A549 treated with CORT108297 at 1 μM for 4 hours (cell line): ENCODE results near the gene DQX1. TPM values are rescaled to one million over a fixed set of nuclear protein-coding genes. Genes with fewer than 3 reads are reported as not detected.

Experiments used
- total RNA-seq: library from RNA; stranded (reverse); fragments of 200-300 nt; extraction: Qiagen RNA extraction; gene quantifications from 5 replicates; pipeline ENCODE4 v1.2.3, GENCODE V29; 2022

Gene DQX1, protein sequence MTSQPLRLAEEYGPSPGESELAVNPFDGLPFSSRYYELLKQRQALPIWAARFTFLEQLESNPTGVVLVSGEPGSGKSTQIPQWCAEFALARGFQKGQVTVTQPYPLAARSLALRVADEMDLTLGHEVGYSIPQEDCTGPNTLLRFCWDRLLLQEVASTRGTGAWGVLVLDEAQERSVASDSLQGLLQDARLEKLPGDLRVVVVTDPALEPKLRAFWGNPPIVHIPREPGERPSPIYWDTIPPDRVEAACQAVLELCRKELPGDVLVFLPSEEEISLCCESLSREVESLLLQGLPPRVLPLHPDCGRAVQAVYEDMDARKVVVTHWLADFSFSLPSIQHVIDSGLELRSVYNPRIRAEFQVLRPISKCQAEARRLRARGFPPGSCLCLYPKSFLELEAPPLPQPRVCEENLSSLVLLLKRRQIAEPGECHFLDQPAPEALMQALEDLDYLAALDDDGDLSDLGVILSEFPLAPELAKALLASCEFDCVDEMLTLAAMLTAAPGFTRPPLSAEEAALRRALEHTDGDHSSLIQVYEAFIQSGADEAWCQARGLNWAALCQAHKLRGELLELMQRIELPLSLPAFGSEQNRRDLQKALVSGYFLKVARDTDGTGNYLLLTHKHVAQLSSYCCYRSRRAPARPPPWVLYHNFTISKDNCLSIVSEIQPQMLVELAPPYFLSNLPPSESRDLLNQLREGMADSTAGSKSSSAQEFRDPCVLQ
- total RNA-seq, result 0.06 to 0.16 TPM (median 0.12 TPM) in 5 replicates

DNA sequence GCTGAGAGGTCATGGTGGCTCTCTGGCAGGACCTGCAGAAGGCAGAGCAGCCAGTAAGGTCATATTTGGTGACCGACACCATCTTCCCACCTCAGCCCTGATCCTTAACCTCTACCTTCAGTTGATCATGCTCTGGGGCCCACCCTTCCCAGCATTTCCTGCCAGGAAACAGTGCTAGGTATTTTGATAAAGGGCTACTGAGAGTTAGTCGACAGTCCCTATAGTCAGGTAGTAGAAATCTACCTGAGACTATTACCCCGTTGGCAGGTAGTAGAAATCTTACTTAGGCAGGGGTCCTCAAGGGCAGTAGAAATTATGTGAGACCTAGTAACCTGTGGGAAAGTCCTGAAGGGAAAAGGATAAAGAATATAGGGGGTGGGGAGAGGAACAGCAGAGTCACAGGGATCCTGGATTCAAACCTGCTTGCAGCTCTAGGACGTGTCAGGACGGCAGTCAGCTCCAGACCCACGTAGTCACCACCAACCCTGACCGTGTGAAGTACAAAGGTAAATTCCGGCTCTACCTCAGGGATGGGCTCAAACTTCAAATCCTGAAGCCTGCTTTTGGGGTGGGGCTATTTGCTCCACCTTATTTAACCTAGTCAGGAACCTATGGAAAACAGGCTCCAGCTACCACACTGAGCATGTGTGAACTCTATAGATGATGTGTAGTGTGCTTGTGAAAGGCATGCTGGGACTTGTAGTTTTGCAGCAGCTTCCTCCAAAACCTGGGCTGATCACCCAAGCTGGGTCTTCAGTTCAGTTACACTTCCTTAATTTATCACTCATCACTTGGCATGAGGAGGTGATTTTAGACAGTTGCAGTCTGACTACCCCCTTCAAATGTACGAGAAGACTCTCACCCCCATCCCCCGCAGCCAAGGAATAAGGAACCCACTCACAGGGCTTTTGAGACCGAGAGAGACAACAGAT lies at the start of gene DQX1:
DQX1 (minus strand) TSS at position 515 of the 932 bp plus-strand sequence; CDS start at position 13, 502 bp downstream.

DNA sequence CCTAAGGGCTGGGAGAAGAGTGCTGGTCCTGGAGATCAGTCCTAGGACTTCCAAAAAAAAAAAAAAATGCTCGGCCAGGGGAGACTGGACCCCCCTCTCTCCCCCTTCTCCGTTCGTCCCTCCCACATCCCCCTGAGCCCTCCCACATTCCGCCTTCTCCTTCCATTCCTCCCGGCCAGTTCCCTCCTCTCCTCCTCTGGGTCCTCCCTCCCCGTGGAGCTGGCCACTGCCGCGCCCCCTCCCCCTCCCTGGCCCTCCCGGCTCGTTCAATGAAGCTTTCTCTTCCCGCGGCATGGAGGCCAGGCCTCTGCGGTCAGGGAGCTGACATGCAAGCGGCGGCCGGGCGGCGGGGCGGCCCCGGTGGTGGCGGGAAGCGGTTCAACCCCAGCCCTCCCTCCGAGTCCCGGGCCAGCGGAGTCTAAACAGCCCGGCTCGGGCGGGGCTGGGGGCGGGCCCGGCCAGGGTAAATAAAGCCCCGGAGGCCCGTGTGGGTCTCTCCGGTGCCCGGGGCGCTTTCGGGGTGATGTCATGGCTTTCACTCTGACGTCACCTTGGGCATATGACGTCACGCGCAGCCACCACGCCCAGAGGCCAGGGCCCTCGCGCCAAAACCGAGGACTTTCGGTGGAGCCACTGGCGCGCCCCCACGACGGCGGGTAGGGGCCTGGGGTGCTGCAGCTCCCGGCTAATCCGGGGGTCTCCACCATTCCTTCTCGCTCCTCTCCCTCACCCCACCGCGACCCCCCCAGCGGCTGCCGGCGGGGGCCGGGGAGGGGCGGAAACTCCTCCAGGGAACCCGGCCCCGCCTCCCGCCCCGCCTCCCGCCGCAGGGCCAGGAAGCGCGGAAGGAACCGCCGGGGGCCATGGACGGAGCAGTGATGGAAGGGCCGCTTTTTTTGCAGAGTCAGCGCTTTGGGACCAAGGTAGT lies 28.1 kb upstream of the DQX1 start, which contains the start of the genes DOK1 and LOXL3:
DOK1 (plus strand) TSS at position 829 of the 928 bp plus-strand sequence; CDS start at position 864, 35 bp downstream.
LOXL3 (minus strand) TSS at position 51 of the 928 bp plus-strand sequence. CDS start 1,308 bp downstream, outside the sequence.

DNA sequence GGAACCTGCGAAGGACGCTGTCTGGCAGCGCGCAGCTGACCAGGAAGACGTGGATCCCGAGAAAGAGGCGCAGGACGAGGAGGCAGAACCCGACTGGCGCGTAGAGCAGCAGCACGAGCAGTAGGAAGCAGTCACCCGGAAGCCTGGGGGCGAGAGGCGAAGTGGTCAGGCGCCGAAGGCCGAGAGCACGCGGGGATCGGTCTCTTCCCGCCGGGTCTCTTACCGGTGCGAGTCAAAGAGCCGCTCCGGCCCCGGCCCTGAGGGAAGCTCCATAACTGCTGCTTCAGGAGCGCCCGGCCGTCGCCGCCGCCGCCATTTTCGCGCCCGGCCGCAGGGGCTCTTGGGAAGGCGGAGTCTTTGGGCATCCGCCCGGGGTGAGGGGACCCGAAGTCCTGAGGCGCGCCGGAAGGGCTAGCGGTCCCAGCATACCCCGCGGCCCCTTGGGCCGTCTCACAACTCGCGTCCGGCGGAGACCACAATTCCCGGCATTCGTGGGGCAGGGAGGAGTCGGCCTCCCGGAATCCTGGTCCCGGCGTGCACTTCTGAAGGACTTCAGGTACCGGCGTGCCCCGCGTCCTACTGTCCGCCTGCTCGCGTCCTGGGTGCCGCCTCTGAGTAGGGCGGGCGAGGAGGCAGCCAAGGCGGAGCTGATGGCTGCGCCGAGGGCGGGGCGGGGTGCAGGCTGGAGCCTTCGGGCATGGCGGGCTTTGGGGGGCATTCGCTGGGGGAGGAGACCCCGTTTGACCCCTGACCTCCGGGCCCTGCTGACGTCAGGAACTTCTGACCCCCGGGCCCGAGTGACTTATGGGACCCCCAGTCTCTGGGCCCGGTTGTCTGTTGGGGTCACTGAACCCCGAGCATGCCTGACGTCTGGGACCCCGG lies 3.6 kb upstream of the DQX1 start, which contains the start of the genes AUP1 and HTRA2:
AUP1 (minus strand) TSS at position 350 of the 882 bp plus-strand sequence; CDS start at position 273, 77 bp downstream.
HTRA2 (plus strand) TSS at position 577 of the 882 bp plus-strand sequence; CDS start at position 651, 74 bp downstream.

DNA sequence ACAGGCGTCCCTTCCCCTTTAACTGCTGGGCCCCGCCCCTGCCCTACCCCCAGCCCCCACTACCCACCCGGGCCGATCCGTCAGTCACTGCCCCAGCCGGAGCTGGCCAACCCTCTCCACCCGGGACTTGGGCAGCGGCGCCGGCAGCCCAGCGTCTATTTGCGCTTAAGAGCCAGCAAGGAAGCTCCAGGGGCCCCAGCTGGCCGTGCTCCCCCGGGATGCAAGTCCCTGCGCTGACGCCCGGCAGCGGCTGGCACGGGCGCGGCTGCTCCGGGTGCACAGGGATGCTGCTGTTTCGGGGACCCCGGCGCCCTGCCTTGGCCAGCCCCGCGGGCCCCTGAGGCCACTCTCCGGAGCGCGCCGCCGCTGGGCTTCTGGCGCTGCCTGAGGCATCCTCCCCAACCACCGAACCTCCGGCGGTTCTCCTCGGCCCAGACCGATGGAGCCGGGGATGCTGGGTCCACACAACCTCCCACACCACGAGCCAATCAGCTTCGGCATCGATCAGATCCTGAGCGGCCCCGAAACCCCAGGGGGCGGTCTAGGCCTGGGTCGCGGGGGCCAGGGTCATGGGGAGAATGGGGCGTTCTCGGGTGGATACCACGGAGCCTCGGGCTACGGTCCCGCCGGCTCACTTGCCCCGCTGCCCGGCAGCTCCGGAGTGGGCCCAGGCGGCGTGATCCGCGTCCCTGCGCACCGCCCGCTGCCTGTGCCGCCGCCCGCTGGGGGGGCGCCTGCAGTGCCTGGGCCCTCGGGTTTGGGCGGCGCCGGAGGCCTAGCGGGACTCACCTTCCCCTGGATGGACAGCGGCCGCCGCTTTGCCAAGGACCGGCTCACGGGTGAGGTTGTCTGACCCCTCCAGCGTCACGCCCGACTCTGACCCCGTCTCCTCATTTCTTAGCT lies 11.4 kb downstream of the DQX1 start, which contains the start of gene TLX2:
TLX2 (plus strand) TSS at position 83 of the 903 bp plus-strand sequence; CDS start at position 440, 357 bp downstream.

DNA sequence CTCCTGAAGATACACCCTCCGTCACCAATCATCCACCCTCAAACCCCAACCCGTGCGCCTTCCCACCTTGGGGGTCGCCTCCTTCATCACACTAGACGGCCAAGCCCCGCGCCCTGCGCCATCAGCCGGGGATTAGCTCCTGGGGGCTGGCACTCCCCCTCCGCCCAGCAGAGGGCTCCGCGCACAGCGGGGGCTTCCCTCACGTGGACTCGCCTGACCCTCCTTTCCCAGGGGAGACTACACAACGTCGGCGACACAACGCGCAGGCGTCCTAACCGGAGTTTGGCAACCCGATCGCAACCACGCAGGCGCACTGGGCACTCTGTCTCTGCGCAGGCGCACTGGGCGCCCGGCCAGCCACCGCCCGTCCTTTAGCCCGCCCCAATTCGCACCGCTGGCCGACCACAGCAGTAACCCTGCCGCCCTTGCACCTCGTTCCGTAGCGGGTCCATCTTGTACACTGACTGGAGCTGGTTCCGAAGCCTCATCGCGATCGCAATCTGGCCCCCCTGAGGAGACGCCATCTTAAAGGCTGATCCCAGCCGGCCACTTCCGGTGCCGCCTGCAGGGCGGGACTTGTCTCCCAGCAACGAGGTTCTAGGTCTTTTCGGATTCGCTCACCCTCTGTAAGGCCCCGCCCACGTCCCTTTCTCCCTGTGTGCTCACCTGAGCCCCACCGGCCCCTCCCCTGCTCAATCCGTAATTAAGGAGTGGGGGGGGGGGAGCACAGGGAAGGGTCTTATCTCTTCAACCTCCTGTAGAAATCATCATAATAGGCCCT lies 18.7 kb downstream of the DQX1 start, which contains the start of gene PCGF1:
PCGF1 (minus strand) TSS at position 551 of the 781 bp plus-strand sequence; CDS start at position 524, 27 bp downstream.

DNA sequence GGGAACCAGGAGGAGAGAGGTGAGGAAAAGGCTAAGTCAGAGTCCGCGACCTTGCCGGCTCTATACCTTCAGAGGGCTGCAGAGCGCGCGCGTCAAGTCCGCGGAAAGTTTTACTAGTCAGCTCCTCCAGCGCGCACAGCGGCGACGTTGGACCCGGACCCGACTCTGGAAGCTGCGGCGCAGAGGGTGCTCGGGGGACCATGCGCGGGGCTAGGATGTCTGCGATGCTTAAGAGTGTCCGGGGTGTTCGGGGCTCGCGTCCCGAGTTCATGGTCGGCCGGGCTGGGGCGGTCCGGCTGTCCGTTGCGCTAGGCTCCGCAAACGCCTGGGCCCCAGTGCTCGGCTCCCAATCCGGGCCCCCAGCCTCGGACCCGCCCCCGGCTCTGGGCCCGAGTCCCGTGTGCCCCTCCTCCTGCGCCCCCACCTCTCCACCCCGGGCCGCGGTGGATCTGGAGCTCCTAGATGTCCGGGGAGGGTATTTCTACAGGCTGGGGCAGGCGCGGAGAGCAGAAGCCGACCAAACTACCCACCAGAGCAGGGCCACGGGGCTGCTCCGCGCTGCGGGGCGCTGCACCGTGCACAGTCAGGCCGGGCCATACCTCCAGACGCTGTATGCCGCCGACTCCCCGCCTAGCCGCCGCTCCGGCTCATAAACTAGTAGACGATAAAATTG lies 26.6 kb downstream of the DQX1 start, which contains the start of gene LBX2:
LBX2 (minus strand) TSS at position 337 of the 673 bp plus-strand sequence; CDS start at position 271, 66 bp downstream.

DNA sequence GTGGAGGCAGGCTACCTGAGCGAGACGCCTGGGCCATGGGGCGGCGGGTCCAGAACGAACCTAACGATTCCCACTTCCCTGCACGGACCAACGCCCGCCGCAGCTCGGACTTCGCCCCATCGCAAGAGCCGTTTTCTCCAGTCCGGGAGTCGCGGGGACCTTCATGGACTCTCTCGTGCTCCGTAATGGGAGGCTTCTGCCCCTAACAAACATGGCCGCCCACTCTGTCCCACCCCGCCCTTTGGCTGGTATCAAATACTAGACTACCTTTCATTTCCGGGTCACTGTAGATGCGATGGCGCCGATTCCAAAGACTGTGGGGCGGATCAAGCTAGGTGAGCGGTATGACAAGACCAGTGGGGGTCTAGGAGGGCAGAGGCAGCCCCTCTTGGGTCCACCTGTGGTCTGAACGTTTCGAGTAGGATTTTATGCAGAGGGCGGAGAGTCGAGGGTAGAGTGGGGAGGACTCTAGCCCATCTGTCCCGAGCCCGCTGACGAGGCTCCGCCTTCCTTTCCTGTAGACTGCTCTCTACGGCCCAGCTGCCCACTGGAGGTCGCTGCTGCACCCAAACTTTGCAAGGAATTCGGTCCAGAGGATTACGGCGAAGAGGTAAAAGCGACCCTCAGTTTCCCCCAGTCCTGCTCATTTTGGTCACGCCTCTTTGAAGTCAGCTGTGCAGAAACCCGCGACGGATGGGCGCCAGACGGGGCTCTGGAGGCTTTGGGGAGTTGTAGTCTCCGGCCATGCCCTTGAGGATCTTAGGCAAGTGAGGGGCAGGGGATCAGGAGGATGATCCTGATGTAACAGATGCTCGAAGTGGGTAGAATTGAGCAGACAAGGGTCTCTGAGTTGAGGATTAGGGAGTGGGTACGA lies 43.0 kb downstream of the DQX1 start, which contains the start of the genes CCDC142 and TTC31:
CCDC142 (minus strand) TSS at position 198 of the 874 bp plus-strand sequence; CDS start at position 37, 161 bp downstream.
TTC31 (plus strand) TSS at position 281 of the 874 bp plus-strand sequence; CDS start at position 296, 15 bp downstream.

DNA sequence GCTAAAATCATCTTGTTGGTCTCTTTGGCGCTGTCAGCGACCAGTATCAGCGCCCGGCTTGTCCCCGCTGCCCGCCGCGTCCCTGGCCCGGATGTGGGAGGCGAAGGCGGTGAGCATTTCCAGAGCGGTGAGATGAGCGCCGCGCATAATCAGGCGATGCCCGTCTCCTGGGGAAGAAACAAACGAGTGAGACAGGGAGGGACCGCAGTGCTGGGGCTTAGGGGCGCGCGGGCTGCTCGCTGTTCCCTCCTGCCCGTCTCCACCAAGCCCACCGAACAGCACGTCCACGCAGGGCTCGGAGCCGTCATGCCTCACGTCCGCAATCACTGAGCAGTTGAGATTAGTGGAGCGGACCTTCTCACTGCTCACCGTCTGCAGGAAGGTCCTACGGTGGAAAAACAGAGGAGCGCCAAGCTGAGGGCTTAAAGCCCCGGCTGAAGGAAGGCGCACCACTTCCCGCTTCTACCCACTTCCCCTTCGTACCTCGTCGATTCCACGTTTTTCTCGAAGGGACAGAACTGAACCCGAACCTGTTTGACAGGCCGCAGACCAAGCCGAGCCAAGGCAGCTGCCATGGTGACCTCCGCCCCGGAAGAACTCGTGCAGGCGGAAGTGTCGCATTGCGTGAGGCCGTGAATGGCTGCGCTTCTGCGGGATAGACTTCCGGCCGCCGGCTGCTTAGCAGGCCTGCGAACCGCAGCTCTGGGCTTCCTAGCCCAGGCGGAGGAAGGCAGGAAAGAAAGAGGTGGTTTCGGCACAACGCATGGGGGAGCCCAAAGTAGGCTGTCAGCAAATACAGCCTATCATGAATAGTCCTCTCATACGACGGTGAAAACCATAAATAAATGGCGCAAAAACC lies 53.7 kb downstream of the DQX1 start, which contains the start of gene MRPL53:
MRPL53 (minus strand) TSS at position 595 of the 859 bp plus-strand sequence; CDS start at position 575, 20 bp downstream.

Other genes with a start within 250 kb of the DQX1 start
- gene SLC4A5, start 182.8 kb downstream of the DQX1 start, total RNA-seq, result 0.24 to 0.63 TPM (median 0.42 TPM) in 5 replicates
- 102 to 155 TPM (median 147 TPM) in 5 replicates for gene DCTN1, start 145.9 kb downstream of the DQX1 start, total RNA-seq
- 2.5 to 4.0 TPM (median 3.3 TPM) in 5 replicates for gene C2orf81, start 104.6 kb downstream of the DQX1 start, total RNA-seq
- 71.7 to 93.6 TPM (median 91.4 TPM) in 5 replicates for gene WDR54, start 104.5 kb downstream of the DQX1 start, total RNA-seq
- gene RTKN, start 84.3 kb downstream of the DQX1 start, total RNA-seq, result 19.7 to 29.6 TPM (median 26.0 TPM) in 5 replicates
- 53.3 to 59.3 TPM (median 55.7 TPM) in 5 replicates for gene INO80B, start 71.1 kb downstream of the DQX1 start, total RNA-seq
- gene WBP1, start 67.8 kb downstream of the DQX1 start, total RNA-seq, result 46.5 to 91.2 TPM (median 87.8 TPM) in 5 replicates
- gene MOGS, start 60.8 kb downstream of the DQX1 start, total RNA-seq, result 38.2 to 57.7 TPM (median 53.4 TPM) in 5 replicates
- 94.6 to 158 TPM (median 138 TPM) in 5 replicates for gene MRPL53, start 53.6 kb downstream of the DQX1 start, total RNA-seq
- 10.8 to 16.9 TPM (median 15.4 TPM) in 5 replicates for gene CCDC142, start 43.2 kb downstream of the DQX1 start, total RNA-seq
- gene TTC31, start 43.1 kb downstream of the DQX1 start, total RNA-seq, result 15.5 to 20.4 TPM (median 17.6 TPM) in 5 replicates
- 2.5 to 4.4 TPM (median 4.2 TPM) in 5 replicates for gene LBX2, start 26.6 kb downstream of the DQX1 start, total RNA-seq
- gene PCGF1, start 18.5 kb downstream of the DQX1 start, total RNA-seq, result 31.7 to 39.8 TPM (median 34.6 TPM) in 5 replicates
- gene TLX2, start 11.8 kb downstream of the DQX1 start, total RNA-seq, result 0.16 to 0.44 TPM (median 0.27 TPM) in 5 replicates
- gene AUP1, start 3.5 kb upstream of the DQX1 start, total RNA-seq, result 187 to 255 TPM (median 247 TPM) in 5 replicates
- gene HTRA2, start 3.7 kb upstream of the DQX1 start, total RNA-seq, result 34.7 to 45.7 TPM (median 41.8 TPM) in 5 replicates
- gene LOXL3, start 27.7 kb upstream of the DQX1 start, total RNA-seq, result 0.22 to 0.37 TPM (median 0.33 TPM) in 5 replicates
- gene DOK1, start 28.5 kb upstream of the DQX1 start, total RNA-seq, result 3.4 to 5.4 TPM (median 4.5 TPM) in 5 replicates
- gene M1AP, start 122.1 kb upstream of the DQX1 start, total RNA-seq, result not detected in 5 replicates
- gene SEMA4F, start 128.0 kb upstream of the DQX1 start, total RNA-seq, result 8.7 to 13.8 TPM (median 11.1 TPM) in 5 replicates